K562 (cell line): Measurements from ENCODE around the gene TSPAN14. TPM values are rescaled to one million over a fixed set of nuclear protein-coding genes. Genes with fewer than 3 reads are reported as not detected.

Experiments
- CBX5 ChIP-seq: IDR thresholded peaks from 2 replicates; pipeline ENCODE4 v1.6.1; 2014; ENCODE audit warnings: low read depth, borderline replicate concordance
- EP300 ChIP-seq: IDR thresholded peaks from 2 replicates; pipeline ENCODE4 v1.6.1; 2012; ENCODE audit warnings: low read length, improper control_type of control experiment
- EP400 ChIP-seq: fragments of 450-650 bp; IDR thresholded peaks from 2 replicates; pipeline ENCODE4 v1.6.1; 2017; ENCODE audit warnings: antibody characterized with exemption, mild to moderate bottlenecking, moderate library complexity
- EZH2 ChIP-seq: IDR thresholded peaks from 2 replicates; pipeline ENCODE4 v1.6.1; 2012; ENCODE audit warnings: low read depth, mild to moderate bottlenecking, inconsistent platforms, low read length, borderline replicate concordance
- FOXM1 ChIP-seq, 2 experiments: fragments of 450-650 bp in 1 of 2; sonication (generic) in 1 of 2; formaldehyde crosslinking in 1 of 2; IDR thresholded peaks; 2 replicates each; pipeline versions ENCODE4 v1.6.1 to v1.9.0; 2017 to 2022; ENCODE audit warnings: low read depth in 2 of 2, mild to moderate bottlenecking in 2 of 2, missing genetic modification reagents in 1 of 2, moderate library complexity in 1 of 2
- HDAC1 ChIP-seq, 2 experiments: fragments of 450-650 bp; IDR thresholded peaks; 2 replicates each; pipeline ENCODE4 v1.6.1; 2016 to 2017; ENCODE audit warnings: inconsistent platforms in 1 of 2, mild to moderate bottlenecking in 1 of 2, moderate library complexity in 1 of 2
- KLF13 ChIP-seq: fragments of 450-650 bp; IDR thresholded peaks from 2 replicates; pipeline ENCODE4 v1.6.1; 2016; ENCODE audit warnings: missing genetic modification characterization, low read depth, mild to moderate bottlenecking, missing compliant biosample characterization, moderate library complexity, borderline replicate concordance
- LCOR ChIP-seq: sonication (generic); formaldehyde crosslinking; IDR thresholded peaks from 2 replicates; pipeline ENCODE4 v1.8.0; 2022; ENCODE audit warnings: mild to moderate bottlenecking, missing genetic modification reagents
- MAZ ChIP-seq, 2 experiments: fragments of 450-650 bp in 1 of 2; sonication (generic) in 1 of 2; formaldehyde crosslinking; IDR thresholded peaks in 1 of 2; conservative IDR thresholded peaks in 1 of 2; 2 replicates each; pipeline versions ENCODE4 v1.4.0 to v1.5.0; 2020; ENCODE audit warnings: mild to moderate bottlenecking in 1 of 2, missing genetic modification reagents in 1 of 2
- NBN ChIP-seq: fragments of 450-650 bp; IDR thresholded peaks from 2 replicates; pipeline ENCODE4 v1.6.1; 2016; ENCODE audit warnings: low read depth, mild to moderate bottlenecking
- NFE2 ChIP-seq: IDR thresholded peaks from 2 replicates; pipeline ENCODE4 v1.6.1; 2014; ENCODE audit warnings: antibody characterized with exemption, low read depth
- POLR3A ChIP-seq: IDR thresholded peaks from 2 replicates; pipeline ENCODE4 v1.6.1; 2011; ENCODE audit warnings: borderline replicate concordance, mild to moderate bottlenecking, moderate library complexity; ENCODE audit not compliant: insufficient read length, insufficient read depth; ENCODE audit errors: extremely low read depth
- RBFOX2 ChIP-seq: fragments of 200-400 bp; formaldehyde crosslinking; IDR thresholded peaks from 2 replicates; pipeline ENCODE4 v1.6.1; 2017; ENCODE audit warnings: low read depth, mild to moderate bottlenecking, low read length, moderate library complexity
- STAT5B ChIP-seq: fragments of 250-450 bp; sonication (Bioruptor Pico); IDR thresholded peaks from 2 replicates; pipeline ENCODE4 v1.8.0; 2021; ENCODE audit warnings: mild to moderate bottlenecking, inconsistent platforms
- TBL1XR1 ChIP-seq, 2 experiments: IDR thresholded peaks; 2 replicates each; pipeline ENCODE4 v1.6.1; 2012; ENCODE audit warnings: improper control_type of control experiment in 2 of 2, low read length in 2 of 2, mild to moderate bottlenecking in 1 of 2
- TCF7L2 ChIP-seq: fragments of 150-350 bp; IDR thresholded peaks from 2 replicates; pipeline ENCODE4 v1.6.1; 2016; ENCODE audit warnings: low read depth, mild to moderate bottlenecking, low read length, moderate library complexity
- TEAD2 ChIP-seq: fragments of 450-650 bp; IDR thresholded peaks from 2 replicates; pipeline ENCODE4 v1.6.1; 2016; ENCODE audit warnings: missing genetic modification characterization, control low read depth, missing compliant biosample characterization
- TOE1 ChIP-seq, 2 experiments: fragments of 450-650 bp in 1 of 2; sonication (generic) in 1 of 2; formaldehyde crosslinking in 1 of 2; IDR thresholded peaks; 2 replicates each; pipeline versions ENCODE4 v1.7.1 to v1.8.0; 2016 to 2022; ENCODE audit warnings: borderline replicate concordance in 2 of 2, mild to moderate bottlenecking in 2 of 2, antibody characterized with exemption in 1 of 2, inconsistent platforms in 1 of 2, low read depth in 1 of 2, missing genetic modification reagents in 1 of 2, moderate library complexity in 1 of 2
- ZNF140 ChIP-seq: fragments of 250-450 bp; sonication (Bioruptor Pico); IDR thresholded peaks from 2 replicates; pipeline ENCODE4 v1.8.0; 2021; ENCODE audit warnings: moderate library complexity, mild to moderate bottlenecking, inconsistent platforms
- ZNF184 ChIP-seq: sonication (generic); formaldehyde crosslinking; IDR thresholded peaks from 2 replicates; pipeline ENCODE4 v1.5.0; 2020; ENCODE audit warnings: missing genetic modification reagents
- ZNF583 ChIP-seq: fragments of 250-450 bp; sonication (Bioruptor Pico); IDR thresholded peaks from 2 replicates; pipeline ENCODE4 v1.4.0; 2020
- polyA plus RNA-seq, 8 experiments: library from polyadenylated mRNA; depleted of rRNA in 4 of 8; stranded (reverse) in 5 of 8; unstranded in 3 of 8; fragments of >200 nt; fragmentation: Nextera tagmentation in 2 of 8; fragmentation: Illumina TruSeq in 1 of 8; extraction: Ambion mirVana in 2 of 8; extraction: Trizol in 1 of 8; gene quantifications; 2 replicates each; pipeline versions ENCODE4 v1.2.1 to v1.2.3, GENCODE V29; 2011 to 2014; ENCODE audit warnings: inconsistent platforms in 1 of 8, missing spikeins in 1 of 8
- total RNA-seq, 7 experiments: library from RNA; depleted of rRNA in 6 of 7; stranded (reverse); fragments of >200 nt in 6 of 7; fragmentation: Illumina TruSeq in 2 of 7; extraction: Trizol in 2 of 7; gene quantifications; 2 replicates each; pipeline versions ENCODE4 v1.2.1 to v1.2.3, GENCODE V29; 2011 to 2021; ENCODE audit warnings: low replicate concordance in 1 of 7
- TF ChIP-seq, protein P1 (sequence below): fragments of 250-450 bp; sonication (Bioruptor Pico); IDR thresholded peaks from 2 replicates; pipeline ENCODE4 v1.8.0; 2021; ENCODE audit warnings: borderline replicate concordance, mild to moderate bottlenecking, moderate library complexity; ENCODE audit not compliant: poor library complexity, severe bottlenecking
- TF ChIP-seq, protein P2 (sequence below): fragments of 150-350 bp; conservative IDR thresholded peaks from 2 replicates; pipeline ENCODE4 v1.6.1; 2014; ENCODE audit warnings: low read length
- TF ChIP-seq, protein P3 (sequence below): fragments of 250-450 bp; sonication (Bioruptor Pico); IDR thresholded peaks from 2 replicates; pipeline ENCODE4 v1.8.0; 2021; ENCODE audit warnings: moderate library complexity, mild to moderate bottlenecking, inconsistent platforms

TSPAN14 gene
- total and polyA plus RNA-seq, 9 of the 15 experiments (the other 6 are each of a cell fraction or from before 2014, with no cell fraction given), result 5.8 to 92.9 (median 23.3) TPM

DNA sequence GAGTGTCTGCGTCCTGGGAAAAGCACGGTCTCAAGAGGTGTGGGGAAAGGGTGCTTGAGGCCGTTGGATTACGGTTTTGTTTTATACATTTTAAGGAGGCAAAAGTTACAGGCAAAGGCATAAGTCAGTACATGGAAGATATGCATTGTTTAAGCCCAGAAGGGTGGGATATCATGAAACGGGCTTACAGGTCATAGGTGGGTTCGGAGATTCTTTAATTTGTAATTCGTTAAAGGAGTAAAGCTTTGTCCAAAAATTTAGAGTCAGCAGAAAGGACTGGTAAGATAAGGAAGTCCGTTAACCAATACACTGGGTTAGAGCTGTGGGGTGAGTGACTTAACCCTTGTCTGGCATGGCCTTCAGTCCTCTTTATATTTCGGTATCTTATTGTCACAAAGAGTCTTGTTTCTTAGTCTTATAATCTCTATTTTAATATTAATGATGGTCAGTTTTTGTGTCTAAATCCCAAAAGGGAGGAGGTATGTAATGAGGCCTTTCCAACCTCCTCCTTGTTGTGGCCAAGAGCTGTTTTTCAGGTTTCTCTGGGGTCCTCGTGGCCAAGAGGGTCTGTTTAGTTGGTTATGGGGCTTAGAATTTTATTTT is 12.7 kb downstream of the TSPAN14 start (continued):
- 0 out of 4 replicates have a peak, but pooled peaks of 1 of the 2 experiments have one; percentile 22 for TF ChIP-seq HDAC1 (IDR thresholded peaks at IDR 0.05)
- TF ChIP-seq ZNF583 (CRISPR knock-in tag), result no peak
- TF ChIP-seq TOE1 (IDR thresholded peaks at IDR 0.05; ENCODE audit: borderline replicate concordance), result 0 out of 2 replicates have a peak, but pooled peaks have one; percentile 8
- TF ChIP-seq TOE1 (CRISPR knock-in tag; IDR thresholded peaks at IDR 0.05; ENCODE audit: borderline replicate concordance, low read depth), result no peak
- TF ChIP-seq NBN, result 0 out of 2 replicates have a peak, but pooled peaks have one; percentile 28
- no peak for TF ChIP-seq RBFOX2
- TF ChIP-seq LCOR (CRISPR knock-in tag), result no peak
- TF ChIP-seq, protein P1, sequence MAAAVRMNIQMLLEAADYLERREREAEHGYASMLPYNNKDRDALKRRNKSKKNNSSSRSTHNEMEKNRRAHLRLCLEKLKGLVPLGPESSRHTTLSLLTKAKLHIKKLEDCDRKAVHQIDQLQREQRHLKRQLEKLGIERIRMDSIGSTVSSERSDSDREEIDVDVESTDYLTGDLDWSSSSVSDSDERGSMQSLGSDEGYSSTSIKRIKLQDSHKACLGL, result no peak
- peak; percentile 83 for TF ChIP-seq EP300
- TF ChIP-seq KLF13, result no peak
- TF ChIP-seq ZNF140, result no peak
- no peak for TF ChIP-seq TCF7L2
- TF ChIP-seq EP400, result peak; percentile 50
- no peak for TF ChIP-seq EZH2
- TF ChIP-seq MAZ (CRISPR knock-in tag; conservative IDR thresholded peaks at IDR 0.05 in 1 of 2, IDR thresholded peaks at IDR 0.05 in 1 of 2), result peak in 1 of 2 experiments; percentile 2; a peak in 1 of 4 replicates
- TF ChIP-seq POLR3A, result no peak
- peak; percentile 54; the same call in 1 of the 2 replicates for TF ChIP-seq FOXM1 (IDR thresholded peaks at IDR 0.05; ENCODE audit: low read depth)
- TF ChIP-seq FOXM1 (CRISPR knock-in tag; IDR thresholded peaks at IDR 0.05; ENCODE audit: low read depth), result no peak
- peak in 1 of 2 experiments; percentile 41; a peak in 1 of 4 replicates for TF ChIP-seq TBL1XR1 (IDR thresholded peaks at IDR 0.05; ENCODE audit: low read length in 2 of 2)
- no peak for TF ChIP-seq STAT5B (CRISPR knock-in tag)
- TF ChIP-seq NFE2, result no peak
- TF ChIP-seq, protein P2, sequence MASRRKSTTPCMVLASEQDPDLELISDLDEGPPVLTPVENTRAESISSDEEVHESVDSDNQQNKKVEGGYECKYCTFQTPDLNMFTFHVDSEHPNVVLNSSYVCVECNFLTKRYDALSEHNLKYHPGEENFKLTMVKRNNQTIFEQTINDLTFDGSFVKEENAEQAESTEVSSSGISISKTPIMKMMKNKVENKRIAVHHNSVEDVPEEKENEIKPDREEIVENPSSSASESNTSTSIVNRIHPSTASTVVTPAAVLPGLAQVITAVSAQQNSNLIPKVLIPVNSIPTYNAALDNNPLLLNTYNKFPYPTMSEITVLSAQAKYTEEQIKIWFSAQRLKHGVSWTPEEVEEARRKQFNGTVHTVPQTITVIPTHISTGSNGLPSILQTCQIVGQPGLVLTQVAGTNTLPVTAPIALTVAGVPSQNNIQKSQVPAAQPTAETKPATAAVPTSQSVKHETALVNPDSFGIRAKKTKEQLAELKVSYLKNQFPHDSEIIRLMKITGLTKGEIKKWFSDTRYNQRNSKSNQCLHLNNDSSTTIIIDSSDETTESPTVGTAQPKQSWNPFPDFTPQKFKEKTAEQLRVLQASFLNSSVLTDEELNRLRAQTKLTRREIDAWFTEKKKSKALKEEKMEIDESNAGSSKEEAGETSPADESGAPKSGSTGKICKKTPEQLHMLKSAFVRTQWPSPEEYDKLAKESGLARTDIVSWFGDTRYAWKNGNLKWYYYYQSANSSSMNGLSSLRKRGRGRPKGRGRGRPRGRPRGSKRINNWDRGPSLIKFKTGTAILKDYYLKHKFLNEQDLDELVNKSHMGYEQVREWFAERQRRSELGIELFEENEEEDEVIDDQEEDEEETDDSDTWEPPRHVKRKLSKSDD, result no peak
- TF ChIP-seq TEAD2 (tag), result no peak
- TF ChIP-seq, protein P3, sequence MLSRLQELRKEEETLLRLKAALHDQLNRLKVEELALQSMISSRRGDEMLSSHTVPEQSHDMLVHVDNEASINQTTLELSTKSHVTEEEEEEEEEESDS (CRISPR knock-in tag), result no peak
- TF ChIP-seq CBX5, result no peak
- TF ChIP-seq ZNF184 (CRISPR knock-in tag), result no peak
